Endothelial cell (in vitro differentiated cells): ENCODE data around the gene C16orf95. TPM values are rescaled to one million over a fixed set of nuclear protein-coding genes. Genes with fewer than 3 reads are reported as not detected.

Experiments used
- DNase-seq: peaks from one replicate; pipeline ENCODE4 v3.0.0; 2021; ENCODE audit warnings: low spot score
- H3K27ac Mint-ChIP-seq: one replicate; pipeline ENCODE4 v1.8.0; 2021; ENCODE audit warnings: mixed read lengths, inconsistent platforms; ENCODE audit not compliant: unreplicated experiment
- H3K27me3 Mint-ChIP-seq: one replicate; pipeline ENCODE4 v1.8.0; 2021; ENCODE audit warnings: mild to moderate bottlenecking, moderate library complexity, mixed read lengths, inconsistent platforms; ENCODE audit not compliant: unreplicated experiment
- H3K36me3 Mint-ChIP-seq: one replicate; pipeline ENCODE4 v1.8.0; 2021; ENCODE audit warnings: mild to moderate bottlenecking, low read depth, mixed read lengths, inconsistent platforms; ENCODE audit not compliant: unreplicated experiment
- H3K4me1 Mint-ChIP-seq: one replicate; pipeline ENCODE4 v1.8.0; 2021; ENCODE audit warnings: mild to moderate bottlenecking, mixed read lengths, inconsistent platforms; ENCODE audit not compliant: unreplicated experiment
- H3K4me3 Mint-ChIP-seq: one replicate; pipeline ENCODE4 v1.8.0; 2021; ENCODE audit warnings: mild to moderate bottlenecking, mixed read lengths, inconsistent platforms; ENCODE audit not compliant: unreplicated experiment
- H3K9me3 Mint-ChIP-seq: one replicate; pipeline ENCODE4 v1.8.0; 2021; ENCODE audit warnings: mixed read lengths, inconsistent platforms; ENCODE audit not compliant: unreplicated experiment
- total RNA-seq: library from RNA; stranded (reverse); fragmentation: NEBNext Ultra II Directional; extraction: Animal tissue kit (Norgen Biotek cat#: 25700); gene quantifications from one replicate; pipeline ENCODE4 v1.2.1, GENCODE V29; 2021; ENCODE audit not compliant: unreplicated experiment
- TF ChIP-seq, protein P1 (sequence below): fragments of 200-600 bp; sonication (generic); IDR thresholded peaks from one replicate; pipeline ENCODE4 v1.5.0; 2021; ENCODE audit warnings: antibody characterized with exemption; ENCODE audit not compliant: unreplicated experiment

C16orf95 gene
- total RNA-seq, 1 donor from 2014 or later = 6.5 TPM

DNA sequence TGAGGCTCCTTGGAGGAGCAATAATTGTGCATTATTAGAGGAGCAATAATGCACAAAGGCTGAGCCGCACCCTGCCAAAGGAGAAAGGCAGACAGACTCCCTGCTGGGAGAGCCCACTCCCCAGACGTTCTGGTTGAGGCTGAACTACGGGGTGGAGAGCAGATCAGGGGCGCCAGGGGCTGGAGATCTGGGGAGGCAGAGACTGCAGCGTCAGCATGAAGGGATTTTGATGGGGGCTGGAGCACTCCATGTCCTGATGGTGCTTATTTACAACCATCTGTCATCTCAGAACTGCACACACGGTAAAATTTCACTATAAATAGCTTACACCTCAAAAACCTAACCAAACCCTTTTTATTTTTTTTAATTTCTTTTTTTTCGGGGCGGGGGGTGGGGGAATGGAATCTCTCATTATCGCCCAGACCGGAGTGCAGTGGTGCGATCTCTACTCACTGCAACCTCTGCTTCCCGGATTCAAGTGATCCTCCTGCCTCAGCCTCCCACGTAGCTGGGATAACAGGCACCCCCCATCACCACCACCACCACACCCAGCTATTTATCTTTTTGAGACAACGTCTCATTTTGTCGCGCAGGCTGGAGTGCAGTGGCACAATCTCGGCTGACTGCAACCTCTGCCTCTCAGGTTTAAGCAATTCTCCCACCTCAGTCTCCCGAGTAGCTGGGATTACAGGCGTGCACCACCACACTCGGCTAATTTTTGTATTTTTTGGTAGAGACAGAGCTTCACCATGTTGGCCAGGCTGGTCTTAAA, 4.3 kb upstream of the C16orf95 start:
- Mint-ChIP-seq H3K4me3 (no peak overlapping the region), H3K27me3 (peaks cover 2% of the 10 kb centered on the region), H3K4me1 (peaks cover 12% of the 10 kb centered on the region), H3K9me3 (no peaks in the 10 kb centered on the region), H3K27ac (peak overlapping the region; percentile 48), H3K36me3 (no peaks in the 10 kb centered on the region)
- DNase-seq = no peak
- TF ChIP-seq, protein P1, sequence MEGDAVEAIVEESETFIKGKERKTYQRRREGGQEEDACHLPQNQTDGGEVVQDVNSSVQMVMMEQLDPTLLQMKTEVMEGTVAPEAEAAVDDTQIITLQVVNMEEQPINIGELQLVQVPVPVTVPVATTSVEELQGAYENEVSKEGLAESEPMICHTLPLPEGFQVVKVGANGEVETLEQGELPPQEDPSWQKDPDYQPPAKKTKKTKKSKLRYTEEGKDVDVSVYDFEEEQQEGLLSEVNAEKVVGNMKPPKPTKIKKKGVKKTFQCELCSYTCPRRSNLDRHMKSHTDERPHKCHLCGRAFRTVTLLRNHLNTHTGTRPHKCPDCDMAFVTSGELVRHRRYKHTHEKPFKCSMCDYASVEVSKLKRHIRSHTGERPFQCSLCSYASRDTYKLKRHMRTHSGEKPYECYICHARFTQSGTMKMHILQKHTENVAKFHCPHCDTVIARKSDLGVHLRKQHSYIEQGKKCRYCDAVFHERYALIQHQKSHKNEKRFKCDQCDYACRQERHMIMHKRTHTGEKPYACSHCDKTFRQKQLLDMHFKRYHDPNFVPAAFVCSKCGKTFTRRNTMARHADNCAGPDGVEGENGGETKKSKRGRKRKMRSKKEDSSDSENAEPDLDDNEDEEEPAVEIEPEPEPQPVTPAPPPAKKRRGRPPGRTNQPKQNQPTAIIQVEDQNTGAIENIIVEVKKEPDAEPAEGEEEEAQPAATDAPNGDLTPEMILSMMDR = no peak

DNA sequence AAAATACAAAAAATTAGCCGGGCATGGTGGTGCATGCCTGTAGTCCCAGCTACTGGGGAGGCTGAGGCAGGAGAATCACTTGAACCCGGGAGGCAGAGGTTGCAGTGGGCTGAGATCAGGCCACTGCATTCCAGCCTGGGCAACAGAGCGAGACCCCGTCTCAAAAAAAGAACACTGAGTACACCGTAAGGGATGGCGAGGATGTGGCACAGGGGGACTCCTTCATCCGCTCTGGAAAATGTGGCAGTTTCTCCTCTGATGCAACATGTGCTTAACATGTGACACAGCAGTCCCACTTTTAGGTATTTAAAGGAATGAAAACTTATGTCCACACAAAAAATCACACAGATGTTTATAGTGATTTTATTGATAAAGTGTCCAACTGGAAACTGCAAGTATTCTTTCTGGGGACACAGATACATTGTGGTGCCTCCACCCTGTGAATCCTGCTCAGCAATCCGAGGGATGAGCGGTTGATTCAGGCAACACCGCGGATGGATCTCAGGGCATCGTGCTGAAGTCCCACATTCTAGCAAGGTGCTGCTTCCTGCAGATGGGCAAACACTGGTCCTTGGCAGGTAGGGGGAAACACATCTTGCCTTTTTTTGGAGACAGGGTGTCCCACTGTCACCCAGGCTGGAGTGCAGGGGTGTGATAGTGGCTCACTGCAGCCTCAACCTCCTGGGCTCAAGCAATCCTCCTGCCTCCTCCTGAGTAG, 3.5 kb upstream of the C16orf95 start:
- Mint-ChIP-seq H3K4me1 (peaks cover 12% of the 10 kb centered on the region), H3K36me3 (no peaks in the 10 kb centered on the region), H3K4me3 (no peak overlapping the region), H3K9me3 (no peaks in the 10 kb centered on the region), H3K27ac (no peak overlapping the region), H3K27me3 (peaks cover 2% of the 10 kb centered on the region)
- DNase-seq = no peak
- TF ChIP-seq, protein P1 = no peak

DNA sequence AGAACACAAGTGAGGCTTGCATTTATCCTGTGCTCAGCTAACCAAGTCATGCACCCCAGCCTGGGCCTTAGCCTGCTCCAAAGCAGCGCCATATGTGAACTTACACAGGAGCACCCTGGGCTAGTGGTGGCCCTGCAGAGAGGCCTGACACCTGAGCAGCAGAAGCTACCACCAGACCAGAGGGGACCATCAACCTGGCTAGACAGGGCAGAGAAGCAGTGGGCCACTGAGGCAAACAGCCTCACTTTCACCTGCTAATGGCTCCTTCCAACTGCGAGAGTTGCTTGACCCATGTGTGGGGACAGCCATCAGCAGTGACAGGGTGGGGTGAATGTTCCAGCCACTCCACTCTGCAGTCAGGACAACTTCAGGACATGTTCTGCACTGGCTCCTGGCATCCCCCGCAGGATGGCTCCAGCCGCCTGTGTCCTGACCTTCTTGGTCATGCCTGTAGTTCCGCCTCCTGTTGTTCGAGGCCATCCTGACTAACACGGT, 2.9 kb upstream of the C16orf95 start:
- no peak for DNase-seq
- Mint-ChIP-seq H3K4me1 (peaks cover 12% of the 10 kb centered on the region), H3K27me3 (peaks cover 2% of the 10 kb centered on the region), H3K27ac (no peak overlapping the region), H3K9me3 (no peaks in the 10 kb centered on the region), H3K36me3 (no peaks in the 10 kb centered on the region), H3K4me3 (no peak overlapping the region)
- TF ChIP-seq, protein P1 = no peak

DNA sequence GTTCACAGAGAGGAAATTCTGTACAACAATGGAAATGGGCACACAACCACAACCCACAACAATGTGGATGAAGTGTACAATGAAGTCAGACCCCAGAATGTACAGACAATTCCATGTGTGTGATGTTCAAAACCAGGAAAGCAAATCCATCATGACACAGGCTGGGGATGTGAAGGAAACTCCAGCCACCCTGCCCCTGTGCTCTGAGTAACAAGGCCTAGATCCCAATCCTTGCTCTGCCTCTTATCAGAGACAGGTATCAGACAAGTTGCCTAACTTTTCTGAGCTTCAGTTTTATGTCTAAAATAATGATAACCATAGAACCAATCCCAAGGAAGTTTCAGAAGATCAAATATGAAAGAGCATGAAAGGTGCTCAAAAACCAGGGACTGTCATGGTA, 1.8 kb upstream of the C16orf95 start:
- H3K4me1 Mint-ChIP-seq = peaks cover 12% of the 10 kb centered on the region
- peaks cover 2% of the 10 kb centered on the region for H3K27me3 Mint-ChIP-seq
- no peaks in the 10 kb centered on the region for H3K36me3 Mint-ChIP-seq
- TF ChIP-seq, protein P1 = no peak
- H3K27ac Mint-ChIP-seq = no peak overlapping the region
- H3K4me3 Mint-ChIP-seq = peak overlapping the region; percentile 97
- H3K9me3 Mint-ChIP-seq = no peaks in the 10 kb centered on the region
- DNase-seq = no peak
